OCI-M2 (cell line): Measurements from ENCODE around the gene ETNK2.

ENCODE experiments used
- DNase-seq: peaks from one replicate; lab custom pipeline; 2025; ENCODE audit not compliant: unreplicated experiment; lab: John Stamatoyannopoulos, UW

Gene ETNK2

GRCh38 chr1:204149107-204149506 lies 2.7 kb downstream of the ETNK2 start:
- DNase-seq = no peak

GRCh38 chr1:204147406-204148383 lies 4.1 kb downstream of the ETNK2 start:
- DNase-seq = no peak

- DNase-seq = no peak
Measured at GRCh38 chr1:204146965-204147364, 4.9 kb downstream of the ETNK2 start.

GRCh38 chr1:204146309-204146708 lies 5.5 kb downstream of the ETNK2 start:
- DNase-seq = no peak

GRCh38 chr1:204145033-204145504 lies 6.8 kb downstream of the ETNK2 start:
- DNase-seq = no peak

GRCh38 chr1:204143276-204144041 lies 8.4 kb downstream of the ETNK2 start:
- no peak for DNase-seq

- DNase-seq = no peak
Measured at GRCh38 chr1:204142032-204142974, 9.5 kb downstream of the ETNK2 start.

GRCh38 chr1:204141131-204141530 lies 10.7 kb downstream of the ETNK2 start:
- no peak for DNase-seq

- no peak for DNase-seq
Measured at GRCh38 chr1:204139952-204140351, 11.9 kb downstream of the ETNK2 start.

GRCh38 chr1:204139088-204139487 lies 12.8 kb downstream of the ETNK2 start:
- DNase-seq = no peak

- DNase-seq = no peak
Measured at GRCh38 chr1:204136814-204137213, 15.0 kb downstream of the ETNK2 start.

GRCh38 chr1:204134103-204134502 lies 17.7 kb downstream of the ETNK2 start:
- no peak for DNase-seq

- no peak for DNase-seq
Measured at GRCh38 chr1:204132718-204133117, 19.1 kb downstream of the ETNK2 start.

- DNase-seq = no peak
Measured at GRCh38 chr1:204131978-204132377, 19.9 kb downstream of the ETNK2 start.

GRCh38 chr1:204130981-204131892 lies 20.6 kb downstream of the ETNK2 start:
- no peak for DNase-seq

- DNase-seq = no peak
Measured at GRCh38 chr1:204130178-204130577, 21.7 kb downstream of the ETNK2 start.

GRCh38 chr1:204128964-204129896 lies 22.6 kb downstream of the ETNK2 start:
- DNase-seq = no peak

- no peak for DNase-seq
Measured at GRCh38 chr1:204128464-204128963, 23.3 kb downstream of the ETNK2 start.
